Kidney (tissue), 14 donors: Measurements from ENCODE around the gene MYOM3. TPM values are rescaled to one million over a fixed set of nuclear protein-coding genes. Genes with fewer than 3 reads are reported as not detected.

Source experiments
- DNase-seq, 5 donors: peaks; one replicate each; pipeline ENCODE4 v3.0.0-alpha.2; 2013 to 2020
- FAIRE-seq: peaks from 2 replicates; lab custom pipeline; 2012; peaks lifted over from hg19 to GRCh38; lab: Jason Lieb, UNC
- H3K27ac ChIP-seq, 2 donors: one replicate each; pipeline ENCODE4 v1.7.0; 2013; ENCODE audit warnings: low read depth in 2 of 2, low read length in 2 of 2, inconsistent platforms in 1 of 2
- H3K27me3 ChIP-seq: one replicate; pipeline ENCODE4 v1.7.1; 2013; ENCODE audit warnings: low read length, inconsistent platforms; ENCODE audit not compliant: control insufficient read depth, insufficient read depth
- H3K36me3 ChIP-seq, 3 donors: one replicate each; pipeline versions ENCODE4 v1.7.0 to v1.7.1; 2013; ENCODE audit warnings: low read length in 3 of 3, control low read depth in 1 of 3, inconsistent platforms in 1 of 3; ENCODE audit not compliant: insufficient read depth in 3 of 3, control insufficient read depth in 2 of 3
- H3K4me1 ChIP-seq, 3 donors: one replicate each; pipeline versions ENCODE4 v1.7.0 to v1.7.1; 2013; ENCODE audit warnings: low read length in 3 of 3, inconsistent platforms in 1 of 3, low read depth in 1 of 3; ENCODE audit not compliant: control insufficient read depth in 2 of 3, insufficient read depth in 2 of 3
- H3K4me3 ChIP-seq, 3 donors: one replicate each; pipeline versions ENCODE4 v1.7.0 to v1.8.1; 2013; ENCODE audit warnings: low read length in 3 of 3, control low read depth in 1 of 3, inconsistent platforms in 1 of 3
- H3K9ac ChIP-seq, 3 donors: one replicate each; pipeline versions ENCODE4 v1.7.0 to v1.7.1; 2013; ENCODE audit warnings: low read length in 3 of 3, control low read depth in 1 of 3, inconsistent platforms in 1 of 3
- H3K9me3 ChIP-seq, 3 donors: one replicate each; pipeline versions ENCODE4 v1.7.0 to v1.7.1; 2013; ENCODE audit warnings: low read length in 3 of 3, control low read depth in 1 of 3, inconsistent platforms in 1 of 3; ENCODE audit not compliant: control insufficient read depth in 2 of 3, insufficient read depth in 1 of 3
- CTCF ChIP-seq: IDR thresholded peaks from 3 replicates; pipeline ENCODE4 v1.5.1; 2012; ENCODE audit warnings: mild to moderate bottlenecking, moderate library complexity, borderline replicate concordance; ENCODE audit not compliant: insufficient read depth; ENCODE audit errors: extremely low read depth
- intact Hi-C: fragments of 100-400 bp; cut with DNase I; formaldehyde crosslinking; loops from one replicate; pipeline ENCODE4 v1.11.1; 2022
- polyA plus RNA-seq: library from polyadenylated mRNA; stranded (reverse); fragments of 350-450 nt; fragmentation: Illumina TruSeq; extraction: RNeasy Lipid Tissue Mini Kit (QIAGEN cat#74804); gene quantifications from one replicate; pipeline ENCODE4 v1.2.3, GENCODE V29; 2014; ENCODE audit warnings: low read depth, low replicate concordance; ENCODE audit not compliant: insufficient read depth
- total RNA-seq: library from RNA; stranded (reverse); fragmentation: NEBNext Ultra II Directional; extraction: Animal tissue kit (Norgen Biotek cat#: 25700); gene quantifications from one replicate; pipeline ENCODE4 v1.2.1, GENCODE V29; 2021
- donor health status: control.
- donor health status: control.
- donor health status: control.
- donor health status: control.
- donor health status: control.
- donor health status: DM: yes; HTN: yes; CAD: no.
- donor health status: Normal renal cell carcinoma (clear cell type).

Gene MYOM3
- total and polyA plus RNA-seq, 2 donors from 2014 or later = 13.5 to 20.5 TPM

GRCh38 chr1:24092979-24093378 is 19.0 kb downstream of the MYOM3 start:
- no peaks in the 10 kb centered on the region for H3K9me3 ChIP-seq
- H3K4me1 ChIP-seq = no peaks in the 10 kb centered on the region
- no peak for TF ChIP-seq CTCF
- H3K4me3 ChIP-seq = no peak overlapping the region
- H3K27me3 ChIP-seq = no peaks in the 10 kb centered on the region
- peaks cover 0 to 7% (median 0%) of the 10 kb centered on the region in 3 donors for H3K36me3 ChIP-seq
- peak in 1 of 5 donors; percentile 52 for DNase-seq
- H3K9ac ChIP-seq = no peak overlapping the region
- H3K27ac ChIP-seq = no peak overlapping the region
- intact Hi-C loops = no loop called here
- FAIRE-seq = no peak

- FAIRE-seq = no peak
- H3K27me3 ChIP-seq = no peaks in the 10 kb centered on the region
- no peak overlapping the region for H3K4me3 ChIP-seq
- DNase-seq = peak in 1 of 5 donors; percentile 52
- H3K4me1 ChIP-seq = no peaks in the 10 kb centered on the region
- no peaks in the 10 kb centered on the region for H3K9me3 ChIP-seq
- H3K9ac ChIP-seq = no peak overlapping the region
- peaks cover 0 to 7% (median 0%) of the 10 kb centered on the region in 3 donors for H3K36me3 ChIP-seq
- H3K27ac ChIP-seq = no peak overlapping the region
- TF ChIP-seq CTCF = no peak
- intact Hi-C loops = no loop called here
These were observed 19.9 kb downstream of the MYOM3 start for GRCh38 chr1:24091971-24092482.

- DNase-seq = peak in 1 of 5 donors; percentile 53
- no peak for FAIRE-seq
- Histone ChIP-seq H3K9me3 (no peaks in the 10 kb centered on the region), H3K9ac (no peak overlapping the region), H3K27ac (no peak overlapping the region), H3K36me3 (peaks cover 0 to 7% (median 0%) of the 10 kb centered on the region in 3 donors), H3K27me3 (no peaks in the 10 kb centered on the region), H3K4me1 (no peaks in the 10 kb centered on the region), H3K4me3 (no peak overlapping the region)
- no peak for TF ChIP-seq CTCF
- intact Hi-C loops = no loop called here
These were observed 21.2 kb downstream of the MYOM3 start for GRCh38 chr1:24090736-24091135.
